Mesodermal cell (in vitro differentiated cells): ENCODE results near the gene BRPF1.
"Not testable (repeated sequence)": the region's sequence is repeated elsewhere in the genome, so short reads cannot be mapped to it uniquely, and the experiment has no call there.

Experiments used
- H3K27ac ChIP-seq: 2 replicates; pipeline ENCODE4 v1.7.0; 2013; ENCODE audit warnings: mild to moderate bottlenecking, low read depth, low read length, moderate library complexity; ENCODE audit not compliant: severe bottlenecking
- H3K36me3 ChIP-seq: 2 replicates; pipeline ENCODE4 v1.7.1; 2013; ENCODE audit warnings: mild to moderate bottlenecking, low read length, moderate library complexity; ENCODE audit not compliant: control insufficient read depth, insufficient read depth
- H3K4me1 ChIP-seq: one replicate; pipeline ENCODE4 v1.7.1; 2013; ENCODE audit warnings: mild to moderate bottlenecking, low read length; ENCODE audit not compliant: insufficient read depth, control insufficient read depth, poor library complexity, severe bottlenecking
- H3K4me3 ChIP-seq: 2 replicates; pipeline ENCODE4 v1.7.0; 2013; ENCODE audit warnings: low read length, control low read depth, mild to moderate bottlenecking; ENCODE audit not compliant: insufficient read depth, poor library complexity, severe bottlenecking; ENCODE audit errors: extremely low read depth
- H3K9me3 ChIP-seq: 2 replicates; pipeline ENCODE4 v1.7.1; 2013; ENCODE audit warnings: mild to moderate bottlenecking, low read length, moderate library complexity; ENCODE audit not compliant: control insufficient read depth
- WGBS, 2 experiments: methylation state at CpG; one replicate each; pipeline ENCODE4 v1.1.5; 2013; ENCODE audit warnings: missing lambda C conversion rate in 2 of 2; ENCODE audit not compliant: insufficient coverage in 2 of 2; 5-methylcytosine and 5-hydroxymethylcytosine counted together

Gene BRPF1

GRCh38 chr3:9769426-9770275 is 38.1 kb downstream of the BRPF1 start, which contains the start of gene CAMK1:
CAMK1 (minus strand) TSS chr3:9769947; CDS start chr3:9767749, 2,198 bp downstream.
- H3K4me3 ChIP-seq: peak within 1 kb of the TSS; percentile 43
- no peaks in the 10 kb centered on the region for H3K36me3 ChIP-seq
- peaks cover 5% of the 10 kb centered on the region for H3K4me1 ChIP-seq
- 11 to 22% methylated on average over 31 to 47 of the region's 49 CpGs for WGBS, 2 experiments
- no peak within 1 kb of the TSS for H3K27ac ChIP-seq
- no peaks in the 10 kb centered on the region for H3K9me3 ChIP-seq

GRCh38 chr3:9770276-9770812 is 38.8 kb downstream of the BRPF1 start:
- H3K36me3 ChIP-seq: no peaks in the 10 kb centered on the region
- H3K4me1 ChIP-seq: peaks cover 5% of the 10 kb centered on the region
- H3K4me3 ChIP-seq: peak overlapping the region; percentile 43
- H3K9me3 ChIP-seq: no peaks in the 10 kb centered on the region
- no peak overlapping the region for H3K27ac ChIP-seq
- WGBS, 2 experiments: 53 to 71% methylated on average over 9 to 10 of the region's 15 CpGs

GRCh38 chr3:9771007-9771406 is 39.5 kb downstream of the BRPF1 start:
- not testable (repeated sequence) for H3K36me3 ChIP-seq, H3K4me3 ChIP-seq, H3K27ac ChIP-seq, H3K4me1 ChIP-seq, H3K9me3 ChIP-seq
- 88 to 90% methylated on average over 1 to 2 of the region's 2 CpGs for WGBS, 2 experiments

GRCh38 chr3:9776896-9777693 is 45.6 kb downstream of the BRPF1 start:
- Histone ChIP-seq H3K4me1 (peaks cover 3% of the 10 kb centered on the region), H3K4me3 (no peak overlapping the region), H3K27ac (no peak overlapping the region), H3K9me3 (no peaks in the 10 kb centered on the region), H3K36me3 (peaks cover 26% of the 10 kb centered on the region)
- WGBS, 2 experiments: 74 to 100% methylated on average over 1 to 3 of the region's 5 CpGs

GRCh38 chr3:9777694-9778021 is 46.1 kb downstream of the BRPF1 start:
- WGBS, 2 experiments: no CpG with 5 or more reads among the region's 1 CpG
- H3K9me3 ChIP-seq: no peaks in the 10 kb centered on the region

GRCh38 chr3:9778143-9779074 is 46.9 kb downstream of the BRPF1 start:
- H3K36me3 ChIP-seq: peaks cover 33% of the 10 kb centered on the region
- peaks cover 3% of the 10 kb centered on the region for H3K4me1 ChIP-seq
- H3K9me3 ChIP-seq: no peaks in the 10 kb centered on the region
- no peak overlapping the region for H3K27ac ChIP-seq
- no peak overlapping the region for H3K4me3 ChIP-seq
- WGBS, 2 experiments: 97 to 99% methylated on average over 4 to 5 of the region's 5 CpGs

More at GRCh38 chr3:9777694-9778021, 46.1 kb downstream of the BRPF1 start:
- Histone ChIP-seq H3K4me3 (no peak overlapping the region), H3K36me3 (peaks cover 31% of the 10 kb centered on the region), H3K4me1 (peaks cover 3% of the 10 kb centered on the region), H3K27ac (no peak overlapping the region)

- no peaks in the 10 kb centered on the region for H3K9me3 ChIP-seq
- H3K4me1 ChIP-seq: peaks cover 3% of the 10 kb centered on the region
- no peak overlapping the region for H3K4me3 ChIP-seq
- WGBS, 2 experiments: 90 to 100% methylated on average over 2 to 4 of the region's 6 CpGs
- H3K36me3 ChIP-seq: peaks cover 40% of the 10 kb centered on the region
- H3K27ac ChIP-seq: no peak overlapping the region
Observed at GRCh38 chr3:9779075-9779593, 47.6 kb downstream of the BRPF1 start.

- no peaks in the 10 kb centered on the region for H3K9me3 ChIP-seq
- H3K4me1 ChIP-seq: peaks cover 3% of the 10 kb centered on the region
- H3K4me3 ChIP-seq: no peak overlapping the region
- H3K27ac ChIP-seq: peak overlapping the region; percentile 10
- H3K36me3 ChIP-seq: peaks cover 41% of the 10 kb centered on the region
- 92 to 95% methylated on average over 7 to 8 of the region's 8 CpGs for WGBS, 2 experiments
Observed at GRCh38 chr3:9779721-9780457, 48.4 kb downstream of the BRPF1 start.

- H3K27ac ChIP-seq: no peak overlapping the region
- no peak overlapping the region for H3K4me3 ChIP-seq
- H3K36me3 ChIP-seq: peaks cover 46% of the 10 kb centered on the region
- peaks cover 3% of the 10 kb centered on the region for H3K4me1 ChIP-seq
- 90 to 96% methylated on average over 9 to 10 of the region's 10 CpGs for WGBS, 2 experiments
- no peaks in the 10 kb centered on the region for H3K9me3 ChIP-seq
Observed at GRCh38 chr3:9780458-9780812, 48.9 kb downstream of the BRPF1 start.
